ENCODE measurements around the gene VWA1. TPM values are rescaled to one million over a fixed set of nuclear protein-coding genes. Genes with fewer than 3 reads are reported as not detected.
A peak's percentile ranks its signal among the peaks of the same experiment; 100 is the strongest.

The VWA1 gene
- total RNA-seq, 2 donors from 2014 or later: 47.1 to 55.5 TPM

GRCh38 chr1:1434131-1434823 lies 1.2 kb upstream of the VWA1 start:
- TF ChIP-seq CTCF (IDR thresholded peaks at IDR 0.05) (no peak), POLR2A (IDR thresholded peaks at IDR 0.05) (peak in 1 of 3 donors; percentile 22)
- no peaks in the 10 kb centered on the region for H3K36me3 ChIP-seq (replicated peaks in 1 of 2; ENCODE audit: insufficient read depth in 1 of 2, low read depth in 2 of 2)
- DNase-seq: peak; percentile 56 to 71 (median 62)
- 34 to 40% methylated on average over 9 to 30 of the region's 32 CpGs for WGBS, 2 donors
- peaks cover 94% of the 10 kb centered on the region for H3K4me1 ChIP-seq
- no peaks in the 10 kb centered on the region for H3K27me3 ChIP-seq
- peak overlapping the region; percentile 78 to 94 (median 93) for H3K27ac ChIP-seq
- intact Hi-C loops (cut with DNase I): no loop called here
- H3K9me3 ChIP-seq: no peaks in the 10 kb centered on the region
- H3K4me3 ChIP-seq: no peak overlapping the region
- ATAC-seq: peak; percentile 12

GRCh38 chr1:1434824-1435105 lies 725 bp upstream of the VWA1 start:
- intact Hi-C loops (cut with DNase I): loop anchor here (5.0 kb wide), 1 partner anchor 32 kb away; no protein-coding TSS in a partner anchor
- ATAC-seq: no peak

GRCh38 chr1:1435911-1436629 lies 580 bp downstream of the VWA1 start:
- WGBS, 2 donors: 6 to 20% methylated on average over 2 to 40 of the region's 40 CpGs
- ATAC-seq (peak; percentile 3), DNase-seq (peak in 2 of 4 donors; percentile 41 to 45)
- peak overlapping the region; percentile 78 to 94 (median 93) for H3K27ac ChIP-seq
- peaks cover 84% of the 10 kb centered on the region for H3K4me1 ChIP-seq
- no peaks in the 10 kb centered on the region for H3K27me3 ChIP-seq
- H3K9me3 ChIP-seq: no peaks in the 10 kb centered on the region
- intact Hi-C loops (cut with DNase I): loop anchor here (5.0 kb wide), 1 partner anchor 34 kb away; no protein-coding TSS in a partner anchor
- TF ChIP-seq CTCF (IDR thresholded peaks at IDR 0.05): no peak
- TF ChIP-seq POLR2A (IDR thresholded peaks at IDR 0.05): no peak
- H3K4me3 ChIP-seq: peak overlapping the region in 1 of 2 donors; percentile 28
- H3K36me3 ChIP-seq (replicated peaks in 1 of 2; ENCODE audit: insufficient read depth in 1 of 2, low read depth in 2 of 2): no peaks in the 10 kb centered on the region

More at GRCh38 chr1:1434824-1435105, 725 bp upstream of the VWA1 start:
- Histone ChIP-seq H3K36me3 (replicated peaks in 1 of 2; ENCODE audit: insufficient read depth in 1 of 2, low read depth in 2 of 2) (no peaks in the 10 kb centered on the region), H3K27ac (peak overlapping the region; percentile 78 to 94 (median 93)), H3K4me1 (peaks cover 89% of the 10 kb centered on the region), H3K9me3 (no peaks in the 10 kb centered on the region), H3K4me3 (no peak overlapping the region), H3K27me3 (no peaks in the 10 kb centered on the region)
- no peak for TF ChIP-seq CTCF (IDR thresholded peaks at IDR 0.05)
- DNase-seq: no peak
- WGBS, 2 donors: 72 to 91% methylated on average over 2 to 4 of the region's 4 CpGs

- Histone ChIP-seq H3K36me3 (replicated peaks in 1 of 2; ENCODE audit: insufficient read depth in 1 of 2, low read depth in 2 of 2) (no peaks in the 10 kb centered on the region), H3K9me3 (no peaks in the 10 kb centered on the region), H3K27ac (peak overlapping the region; percentile 54 to 94 (median 86)), H3K27me3 (no peaks in the 10 kb centered on the region), H3K4me3 (no peak overlapping the region), H3K4me1 (peaks cover 84% of the 10 kb centered on the region)
- TF ChIP-seq CTCF (IDR thresholded peaks at IDR 0.05): no peak
- no peak for TF ChIP-seq POLR2A (IDR thresholded peaks at IDR 0.05)
- intact Hi-C loops (cut with DNase I): loop anchor here (5.0 kb wide), 1 partner anchor 34 kb away; no protein-coding TSS in a partner anchor
- ATAC-seq: no peak
- no peak for DNase-seq
- 34% methylated on average over 7 of the region's 7 CpGs; no CpG with 5 or more reads in 1 of the 2 donors for WGBS, 2 donors
Observed at GRCh38 chr1:1436630-1437032, 1.1 kb downstream of the VWA1 start.
